H9 (cell line): ENCODE measurements around the gene TMEM165. TPM values are rescaled to one million over a fixed set of nuclear protein-coding genes. Genes with fewer than 3 reads are reported as not detected.

Experiments used
- DNase-seq: peaks from one replicate; pipeline ENCODE4 v3.0.0-alpha.2; 2017
- H2AFZ ChIP-seq: one replicate; pipeline ENCODE4 v1.6.1; 2013; ENCODE audit warnings: mild to moderate bottlenecking, low read length, control low read depth, moderate library complexity
- H2AK5ac ChIP-seq: 2 replicates; pipeline ENCODE4 v1.6.1; 2013; ENCODE audit warnings: low read length, control low read depth, mixed read lengths; ENCODE audit not compliant: insufficient read length
- H2BK120ac ChIP-seq: one replicate; pipeline ENCODE4 v1.6.1; 2013; ENCODE audit warnings: low read depth, mild to moderate bottlenecking, low read length, control low read depth, inconsistent platforms; ENCODE audit not compliant: poor library complexity, severe bottlenecking
- H2BK12ac ChIP-seq: 2 replicates; pipeline ENCODE4 v1.6.1; 2013; ENCODE audit warnings: low read length, control low read depth, mixed read lengths, low read depth; ENCODE audit not compliant: insufficient read length
- H2BK15ac ChIP-seq: 2 replicates; pipeline ENCODE4 v1.6.1; 2013; ENCODE audit warnings: low read depth, low read length, control low read depth
- H2BK20ac ChIP-seq: one replicate; pipeline ENCODE4 v1.6.1; 2013; ENCODE audit warnings: low read depth, mild to moderate bottlenecking, low read length, control low read depth, inconsistent platforms; ENCODE audit not compliant: poor library complexity, severe bottlenecking
- H2BK5ac ChIP-seq: 2 replicates; pipeline ENCODE4 v1.6.1; 2013; ENCODE audit warnings: low read length, control low read depth, mixed read lengths; ENCODE audit not compliant: insufficient read length
- H3K14ac ChIP-seq: 2 replicates; pipeline ENCODE4 v1.6.1; 2013; ENCODE audit warnings: low read length, control low read depth; ENCODE audit not compliant: insufficient read depth
- H3K18ac ChIP-seq: 2 replicates; pipeline ENCODE4 v1.6.1; 2013; ENCODE audit warnings: low read depth, mild to moderate bottlenecking, mixed read lengths, low read length, control low read depth; ENCODE audit not compliant: insufficient read length
- H3K23ac ChIP-seq: 2 replicates; pipeline ENCODE4 v1.6.1; 2013; ENCODE audit warnings: low read length, control low read depth, mixed read lengths, low read depth; ENCODE audit not compliant: insufficient read length
- H3K23me2 ChIP-seq: 2 replicates; pipeline ENCODE4 v1.6.1; 2013; ENCODE audit warnings: low read depth, mild to moderate bottlenecking, mixed read lengths, low read length, control low read depth; ENCODE audit not compliant: insufficient read length, poor library complexity, severe bottlenecking
- H3K27ac ChIP-seq: 2 replicates; pipeline ENCODE4 v1.5.1; 2013; ENCODE audit warnings: low read length, control low read depth, mixed read lengths, low read depth; ENCODE audit not compliant: insufficient read length
- H3K27me3 ChIP-seq: 2 replicates; pipeline ENCODE4 v1.6.1; 2013; ENCODE audit warnings: low read length, control low read depth, inconsistent platforms; ENCODE audit not compliant: insufficient read depth
- H3K4ac ChIP-seq: 2 replicates; pipeline ENCODE4 v1.6.1; 2013; ENCODE audit warnings: low read depth, mild to moderate bottlenecking, control low read depth, inconsistent platforms, low read length, moderate library complexity
- H3K4me1 ChIP-seq: 2 replicates; pipeline ENCODE4 v1.6.1; 2013; ENCODE audit warnings: low read length, control low read depth, inconsistent platforms; ENCODE audit not compliant: insufficient read depth
- H3K4me2 ChIP-seq: 2 replicates; pipeline ENCODE4 v1.6.1; 2013; ENCODE audit warnings: low read length, control low read depth, mixed read lengths; ENCODE audit not compliant: insufficient read length, insufficient read depth
- H3K56ac ChIP-seq: 2 replicates; pipeline ENCODE4 v1.6.1; 2013; ENCODE audit warnings: low read depth, mild to moderate bottlenecking, mixed read lengths, low read length, control low read depth; ENCODE audit not compliant: insufficient read length
- H3K79me1 ChIP-seq: 2 replicates; pipeline ENCODE4 v1.6.1; 2013; ENCODE audit warnings: low read depth, mild to moderate bottlenecking, moderate library complexity, low read length, control low read depth, inconsistent platforms; ENCODE audit not compliant: insufficient read depth, poor library complexity, severe bottlenecking
- H3K79me2 ChIP-seq: 2 replicates; pipeline ENCODE4 v1.6.1; 2013; ENCODE audit warnings: low read length, control low read depth, inconsistent platforms; ENCODE audit not compliant: insufficient read depth
- H3K9ac ChIP-seq: 2 replicates; pipeline ENCODE4 v1.6.1; 2013; ENCODE audit warnings: low read length, control low read depth, mixed read lengths; ENCODE audit not compliant: insufficient read length; ENCODE audit errors: extremely low read depth
- H3K9me3 ChIP-seq: one replicate; pipeline ENCODE4 v1.6.1; 2013; ENCODE audit warnings: low read depth, low read length, inconsistent platforms; ENCODE audit not compliant: control insufficient read depth
- H3T11ph ChIP-seq: one replicate; pipeline ENCODE4 v1.6.1; 2013; ENCODE audit warnings: mild to moderate bottlenecking, low read length, control low read depth, inconsistent platforms
- H4K20me1 ChIP-seq: one replicate; pipeline ENCODE4 v1.6.1; 2013; ENCODE audit not compliant: control insufficient read depth, insufficient read length, insufficient read depth
- H4K5ac ChIP-seq: 2 replicates; pipeline ENCODE4 v1.6.1; 2013; ENCODE audit warnings: low read depth, mild to moderate bottlenecking, mixed read lengths, low read length, control low read depth; ENCODE audit not compliant: insufficient read length
- H4K8ac ChIP-seq: replicated peaks from 2 replicates; pipeline ENCODE4 v1.6.1; 2013; ENCODE audit warnings: low read length, control low read depth, mixed read lengths, low read depth; ENCODE audit not compliant: insufficient read length
- H4K91ac ChIP-seq: 2 replicates; pipeline ENCODE4 v1.6.1; 2013; ENCODE audit warnings: low read depth, mild to moderate bottlenecking, moderate library complexity, mixed read lengths, low read length, control low read depth; ENCODE audit not compliant: insufficient read length
- H3K27ac Mint-ChIP-seq, 3 experiments: 2 replicates in 2 of 3; 3 replicates in 1 of 3; pipeline ENCODE4 v1.8.0; 2020 to 2021; ENCODE audit warnings: mixed read lengths in 3 of 3, mild to moderate bottlenecking in 1 of 3, moderate library complexity in 1 of 3
- H3K27me3 Mint-ChIP-seq: 2 replicates; pipeline ENCODE4 v1.8.0; 2021; ENCODE audit warnings: low read depth, mild to moderate bottlenecking, moderate library complexity, mixed read lengths
- H3K36me3 Mint-ChIP-seq, 3 experiments: 2 replicates in 2 of 3; 3 replicates in 1 of 3; pipeline ENCODE4 v1.8.0; 2020 to 2021; ENCODE audit warnings: low read depth in 3 of 3, mixed read lengths in 3 of 3; ENCODE audit not compliant: insufficient read depth in 1 of 3
- H3K4me1 Mint-ChIP-seq, 2 experiments: 2 replicates each; pipeline ENCODE4 v1.8.0; 2020; ENCODE audit warnings: mixed read lengths in 2 of 2
- H3K4me3 Mint-ChIP-seq, 2 experiments: 2 replicates in 1 of 2; 3 replicates in 1 of 2; pipeline ENCODE4 v1.8.0; 2020 to 2021; ENCODE audit warnings: mild to moderate bottlenecking in 2 of 2, mixed read lengths in 2 of 2, moderate library complexity in 1 of 2
- H3K9me3 Mint-ChIP-seq, 2 experiments: 2 replicates in 1 of 2; 3 replicates in 1 of 2; pipeline ENCODE4 v1.8.0; 2020; ENCODE audit warnings: mild to moderate bottlenecking in 2 of 2, mixed read lengths in 2 of 2, moderate library complexity in 1 of 2
- CTCF ChIP-seq: fragments of 200-600 bp; sonication (generic); conservative IDR thresholded peaks from 3 replicates; pipeline ENCODE4 v1.8.0; 2021; ENCODE audit warnings: antibody characterized with exemption, mild to moderate bottlenecking
- WGBS: extraction: QIAGEN DNeasy Blood & Tissue Kit; methylation state at CpG from one replicate; pipeline ENCODE4 v1.1.7; 2013; ENCODE audit warnings: missing lambda C conversion rate, low lambda C conversion rate, mixed read lengths; ENCODE audit not compliant: insufficient read length; ENCODE audit errors: extremely low coverage; 5-methylcytosine and 5-hydroxymethylcytosine counted together
- total RNA-seq: library from RNA; stranded (reverse); gene quantifications from 2 replicates; pipeline ENCODE4 v1.2.1, GENCODE V29; 2021

Gene TMEM165
- total RNA-seq, 1 experiment from 2014 or later = 87.2 TPM

- Histone ChIP-seq H2BK5ac (no peak overlapping the region), H2BK12ac (no peak overlapping the region), H3T11ph (no peak overlapping the region), H3K4me1 (no peaks in the 10 kb centered on the region), H3K79me2 (no peaks in the 10 kb centered on the region), H4K91ac (no peak overlapping the region), H4K20me1 (no peaks in the 10 kb centered on the region), H3K9me3 (no peaks in the 10 kb centered on the region), H3K4ac (no peak overlapping the region), H2BK15ac (no peak overlapping the region), H3K23me2 (no peaks in the 10 kb centered on the region), H2AK5ac (no peak overlapping the region), H4K8ac (no peak overlapping the region), H3K27ac (no peak overlapping the region), H4K5ac (no peak overlapping the region), H2BK120ac (no peak overlapping the region), H3K23ac (no peak overlapping the region), H3K56ac (no peak overlapping the region), H2AFZ (no peak overlapping the region), H3K27me3 (no peaks in the 10 kb centered on the region), H3K14ac (no peak overlapping the region), H3K9ac (no peak overlapping the region), H3K79me1 (no peaks in the 10 kb centered on the region), H3K4me2 (no peak overlapping the region), H2BK20ac (no peak overlapping the region), H3K18ac (no peak overlapping the region)
- Mint-ChIP-seq H3K4me3 (no peak overlapping the region), H3K9me3 (no peaks in the 10 kb centered on the region), H3K4me1 (no peaks in the 10 kb centered on the region), H3K27ac (no peak overlapping the region), H3K36me3 (peaks cover 12 to 51% (median 50%) of the 10 kb centered on the region in 3 experiments; a peak in 6 of 7 replicates), H3K27me3 (no peaks in the 10 kb centered on the region)
- no peak for TF ChIP-seq CTCF
- WGBS = no CpG with 5 or more reads among the region's 1 CpG
- no peak for DNase-seq
These were observed 50.8 kb downstream of the TMEM165 start for GRCh38 chr4:55446578-55446922.
